SH-SY5Y (cell line): ENCODE results near the gene NUP43.

ENCODE experiments used
- GATA2 ChIP-seq: IDR thresholded peaks from 2 replicates; pipeline ENCODE4 v1.6.1; 2011; ENCODE audit warnings: mild to moderate bottlenecking, low read depth, low read length
- GATA3 ChIP-seq: IDR thresholded peaks from 2 replicates; pipeline ENCODE4 v1.6.1; 2011; ENCODE audit warnings: low read depth, mild to moderate bottlenecking, low read length, moderate library complexity

DNA sequence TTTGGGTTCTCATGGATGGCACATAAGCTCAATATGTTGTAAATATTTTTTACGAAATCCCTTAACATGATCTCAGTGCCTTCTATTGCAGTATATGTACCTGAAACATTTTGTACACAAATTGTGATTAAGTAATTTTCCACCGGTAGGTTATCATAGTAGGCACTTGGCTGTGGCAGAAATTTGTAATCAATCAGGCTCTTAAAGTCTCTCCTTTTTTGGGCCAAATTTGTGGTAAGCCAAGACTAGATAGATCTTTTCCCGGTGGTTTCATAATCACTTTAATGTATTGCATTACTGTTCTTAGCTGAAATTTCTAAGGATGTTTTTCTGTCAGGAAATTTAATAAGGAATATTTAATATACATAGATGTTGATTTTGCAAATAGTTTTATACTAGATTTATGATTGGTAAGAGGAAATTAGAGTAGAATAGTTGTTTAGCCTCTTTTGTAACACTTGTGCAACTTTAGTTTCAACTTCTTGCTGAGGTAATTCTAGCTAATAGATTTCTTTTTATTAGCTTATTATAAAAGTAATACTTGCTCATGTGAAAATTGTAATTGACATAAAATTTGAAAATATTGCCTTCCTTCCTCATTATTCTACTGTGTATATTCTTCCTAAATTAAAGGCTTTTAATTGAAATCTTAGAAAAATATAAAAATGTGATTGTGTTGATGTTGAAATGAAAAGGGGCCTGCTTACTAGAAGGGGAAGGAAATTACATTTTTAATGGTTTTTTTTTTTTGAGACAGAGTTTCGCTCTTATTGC lies 6.5 kb upstream of the NUP43 start:
- TF ChIP-seq GATA3: no peak
- TF ChIP-seq GATA2: no peak
